Activated CD4-positive, alpha-beta T cell treated with anti-CD3 and anti-CD28 coated beads, Interleukin-2, amount 50 U/mL, for 4 hours (primary cell): Measurements from ENCODE around the gene SLC7A10.
A peak's percentile ranks its signal among the peaks of the same experiment; 100 is the strongest.

Source experiments
- DNase-seq, 2 experiments: peaks; one replicate each; pipeline ENCODE4 v3.0.0-alpha.2; 2020

SLC7A10 gene

DNA sequence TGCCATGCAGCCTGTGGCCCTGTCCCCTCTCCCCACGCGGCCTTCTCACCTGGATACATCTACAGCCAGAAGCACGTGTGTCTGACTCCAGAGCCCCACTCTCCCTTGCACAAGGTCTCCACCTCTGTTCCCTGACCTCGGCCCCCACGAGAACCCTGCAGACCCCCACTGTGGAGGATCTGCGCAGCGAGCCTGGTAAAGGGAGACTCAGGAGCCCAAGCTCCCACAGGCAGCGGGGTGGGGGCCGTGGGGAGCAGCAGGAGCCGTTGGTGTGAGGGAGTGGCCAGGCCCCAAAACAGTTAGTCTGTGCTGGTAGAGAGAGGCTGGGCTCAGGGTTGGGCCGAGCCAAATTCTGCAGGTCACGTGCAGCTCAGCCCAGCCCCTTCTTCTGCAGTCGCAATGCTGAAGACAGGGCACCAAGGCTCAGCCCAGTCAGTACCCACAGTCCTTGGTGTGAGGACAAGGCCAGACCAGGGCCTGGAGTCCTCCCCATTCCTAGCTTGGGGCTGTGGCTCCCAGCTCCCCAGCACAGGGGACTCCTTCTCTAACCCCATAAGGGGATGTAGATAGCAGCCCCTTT is 28.7 kb upstream of the SLC7A10 start:
- no peak for DNase-seq

- no peak for DNase-seq
These were observed 27.3 kb upstream of the SLC7A10 start for GRCh38 chr19:33252971-33253370.

DNA sequence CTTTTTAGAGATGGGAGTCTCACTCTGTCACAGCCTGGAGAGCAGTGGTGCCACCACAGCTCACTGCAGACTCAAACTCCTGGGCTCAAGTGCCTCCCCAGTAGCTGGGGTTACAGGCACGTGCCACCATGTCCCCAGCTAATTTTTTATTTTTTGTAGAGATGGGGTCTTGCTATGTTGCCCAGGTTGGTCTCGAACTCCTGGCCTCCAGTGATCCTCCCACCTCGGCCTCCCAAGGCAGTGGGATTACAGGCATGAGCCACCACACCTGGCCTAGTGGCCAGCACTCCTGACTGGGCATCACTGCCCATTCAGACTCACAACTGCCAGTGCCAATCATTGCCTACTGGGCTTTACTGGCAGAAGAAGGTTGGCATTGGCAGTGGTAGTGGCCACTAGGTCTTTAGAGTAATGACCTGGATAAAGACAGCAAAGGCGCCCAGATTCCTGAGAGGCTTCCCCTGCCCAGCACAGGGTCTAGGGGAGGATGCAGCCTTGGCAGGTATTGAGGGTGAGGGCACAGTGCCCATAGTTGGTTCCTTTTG is 26.8 kb upstream of the SLC7A10 start:
- DNase-seq: no peak

DNA sequence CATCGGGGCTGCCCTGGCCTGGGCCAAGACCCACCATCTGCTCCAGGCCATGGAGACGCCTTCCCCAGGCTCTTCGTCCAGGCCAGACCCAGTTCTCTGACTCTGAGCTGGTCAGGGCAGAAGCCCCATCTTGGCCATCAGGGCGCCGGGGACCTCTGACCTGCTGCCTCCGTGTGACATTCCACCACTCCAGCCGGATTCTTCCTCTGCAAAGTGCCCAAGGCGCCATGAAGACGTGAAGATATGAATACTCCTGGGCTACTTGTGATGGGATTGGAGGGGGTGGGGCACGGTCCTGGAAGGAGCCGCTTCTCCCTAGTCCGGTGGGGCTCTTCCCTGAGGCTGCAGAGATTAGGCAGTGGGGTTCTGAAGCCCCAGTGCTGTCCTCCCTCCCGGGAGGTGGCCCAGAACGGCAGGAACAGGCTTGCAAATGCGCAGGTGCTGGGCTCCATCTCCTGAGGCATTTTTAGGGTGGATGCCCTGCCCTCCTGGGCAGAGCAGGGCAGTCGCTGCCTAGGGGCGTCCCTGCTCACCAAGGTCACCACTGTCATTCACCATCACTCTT is 26.0 kb upstream of the SLC7A10 start:
- no peak for DNase-seq

DNA sequence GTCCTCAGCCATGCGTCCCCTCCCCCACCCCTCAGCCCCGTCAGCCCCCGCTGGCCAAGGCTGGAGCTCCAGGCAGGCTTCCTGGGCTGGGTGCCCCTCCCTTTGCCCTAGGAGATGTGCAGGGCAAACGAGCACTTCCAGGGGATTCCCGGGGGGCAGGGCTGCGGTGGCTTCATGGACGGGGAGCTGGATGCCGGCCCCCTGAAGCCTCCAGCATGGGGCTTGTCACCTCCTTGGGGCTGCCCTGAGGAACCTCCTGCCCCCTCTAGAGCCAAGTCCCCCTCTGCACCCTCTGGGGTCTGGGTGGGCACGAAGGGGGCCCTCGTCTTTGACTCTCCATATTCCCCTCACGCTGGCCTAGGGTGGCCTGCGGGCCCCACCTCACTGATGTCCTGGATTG is 25.4 kb upstream of the SLC7A10 start:
- no peak for DNase-seq

GRCh38 chr19:33250500-33250899 is 24.9 kb upstream of the SLC7A10 start:
- no peak for DNase-seq

- no peak for DNase-seq
These were observed 24.2 kb upstream of the SLC7A10 start for GRCh38 chr19:33249740-33250366.

- no peak for DNase-seq
These were observed 23.4 kb upstream of the SLC7A10 start for GRCh38 chr19:33248954-33249613.

GRCh38 chr19:33248553-33248953 is 22.9 kb upstream of the SLC7A10 start:
- DNase-seq: no peak

DNA sequence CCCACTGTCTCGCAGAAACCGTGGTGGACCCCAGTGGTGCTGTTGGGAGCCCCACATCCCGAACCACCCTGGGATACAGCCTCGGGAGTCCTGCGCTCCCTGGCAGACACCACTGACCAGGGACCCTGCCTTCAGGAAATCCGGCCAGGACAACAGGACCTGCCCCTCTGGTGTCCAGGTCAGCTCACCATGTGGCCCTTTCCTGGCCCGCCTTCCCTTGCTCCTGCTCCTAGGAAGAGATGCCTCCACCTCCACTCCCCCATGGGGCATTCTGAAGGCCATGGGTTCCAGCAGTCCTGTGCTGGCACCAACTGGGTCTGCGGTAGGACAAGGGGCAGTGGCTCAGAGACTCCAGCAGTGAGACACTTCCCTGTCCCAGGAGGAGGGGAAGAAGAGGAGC is 22.5 kb upstream of the SLC7A10 start:
- DNase-seq: no peak

- DNase-seq: no peak
These were observed 21.8 kb upstream of the SLC7A10 start for GRCh38 chr19:33247441-33247819.

- DNase-seq: no peak
These were observed 21.2 kb upstream of the SLC7A10 start for GRCh38 chr19:33246709-33247440.

GRCh38 chr19:33245948-33246708 is 20.5 kb upstream of the SLC7A10 start:
- DNase-seq: no peak

DNA sequence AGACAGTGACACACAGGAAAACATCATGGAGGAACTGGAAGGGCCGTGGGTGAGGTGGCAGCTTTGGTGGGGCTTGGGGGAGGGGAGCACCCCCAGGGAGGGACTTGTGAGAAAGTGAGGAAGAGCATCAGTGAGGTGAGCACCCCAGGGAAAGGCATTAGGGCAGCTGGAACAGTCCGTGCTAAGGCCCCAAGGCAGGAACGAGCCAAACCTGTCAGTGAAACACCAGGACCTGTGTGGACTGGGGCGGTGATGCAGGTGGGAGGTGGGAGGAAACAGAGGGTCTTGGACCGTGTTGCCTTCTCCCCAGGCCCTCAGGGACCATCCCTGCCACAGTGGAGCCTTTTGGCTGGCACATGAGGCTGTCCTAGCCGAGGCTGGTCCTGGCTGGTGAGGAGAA is 17.3 kb upstream of the SLC7A10 start:
- DNase-seq: no peak

DNA sequence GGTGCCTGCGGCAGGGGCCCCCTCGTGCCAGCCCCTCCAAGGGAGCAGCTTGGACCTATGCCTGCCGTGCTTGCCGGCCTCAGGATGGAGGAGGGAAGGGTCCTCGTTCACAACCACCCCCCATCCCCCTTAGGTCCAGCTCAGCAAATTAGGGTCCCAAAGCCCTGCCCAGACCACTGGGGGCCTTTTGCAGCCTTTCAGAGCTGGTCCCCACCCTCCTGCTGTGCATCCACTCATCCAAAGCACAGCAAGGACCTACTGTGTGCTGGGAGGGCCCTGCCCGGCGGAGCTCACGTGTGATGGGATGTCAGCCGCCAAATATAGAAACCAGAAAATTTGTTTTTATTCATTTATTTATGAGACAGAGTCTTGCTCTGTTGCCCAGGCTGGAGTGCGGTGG is 16.5 kb upstream of the SLC7A10 start:
- DNase-seq: no peak

- DNase-seq: peak in 1 of 2 experiments; percentile 18
These were observed 16.0 kb upstream of the SLC7A10 start for GRCh38 chr19:33241530-33242101.

DNA sequence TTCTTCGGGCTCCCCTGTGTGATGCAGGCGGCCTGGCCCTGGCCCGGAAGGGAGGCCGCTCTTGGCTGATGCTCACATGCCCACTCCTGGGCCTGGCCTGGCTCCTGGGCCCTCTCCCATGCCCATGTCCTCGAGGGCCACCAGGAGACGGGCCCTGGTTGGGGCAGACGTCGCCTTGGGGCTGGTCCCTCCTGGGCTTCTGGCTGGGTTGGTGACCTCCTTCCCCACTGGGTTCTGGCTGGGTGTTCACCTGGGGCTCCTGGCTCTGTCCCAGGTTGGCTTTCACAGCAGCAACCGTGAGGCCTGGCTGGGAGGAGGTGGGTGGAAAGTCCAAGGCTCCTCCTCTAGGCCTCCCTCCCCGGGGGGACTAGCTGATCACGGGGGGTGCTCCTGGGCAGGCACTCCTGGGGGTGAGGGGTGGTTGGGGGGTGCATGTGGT is 15.5 kb upstream of the SLC7A10 start:
- DNase-seq: no peak

DNA sequence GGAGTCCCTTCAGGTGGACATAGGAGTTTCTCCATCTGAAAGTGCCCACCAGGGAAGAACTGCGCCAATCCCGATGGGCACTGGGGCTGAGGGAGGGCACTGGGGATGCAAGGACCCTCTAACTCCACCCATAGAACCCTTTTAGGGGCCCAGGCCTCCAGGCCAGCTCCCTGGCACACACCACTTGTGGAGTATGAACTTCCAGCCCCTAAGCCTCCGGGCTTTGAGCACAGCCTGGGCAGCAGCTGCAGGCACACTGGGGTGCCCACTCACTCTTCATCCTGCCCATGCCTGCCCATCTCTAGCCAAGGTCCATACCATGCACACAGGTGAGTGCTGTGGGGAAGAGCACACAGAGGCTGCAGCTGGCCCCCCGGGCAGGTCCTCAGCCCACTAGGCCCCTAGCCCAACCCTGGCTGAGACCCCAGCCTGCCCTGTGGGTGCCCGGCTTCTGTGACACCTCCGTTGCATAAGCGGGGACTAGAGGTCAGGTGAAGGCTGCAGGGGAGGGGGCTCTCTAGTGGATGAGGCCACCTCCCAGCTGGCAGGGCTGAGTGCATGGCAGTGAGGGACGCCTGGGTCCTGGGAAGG is 14.6 kb upstream of the SLC7A10 start:
- DNase-seq: no peak

GRCh38 chr19:33239223-33239975 is 13.7 kb upstream of the SLC7A10 start:
- DNase-seq: no peak

DNA sequence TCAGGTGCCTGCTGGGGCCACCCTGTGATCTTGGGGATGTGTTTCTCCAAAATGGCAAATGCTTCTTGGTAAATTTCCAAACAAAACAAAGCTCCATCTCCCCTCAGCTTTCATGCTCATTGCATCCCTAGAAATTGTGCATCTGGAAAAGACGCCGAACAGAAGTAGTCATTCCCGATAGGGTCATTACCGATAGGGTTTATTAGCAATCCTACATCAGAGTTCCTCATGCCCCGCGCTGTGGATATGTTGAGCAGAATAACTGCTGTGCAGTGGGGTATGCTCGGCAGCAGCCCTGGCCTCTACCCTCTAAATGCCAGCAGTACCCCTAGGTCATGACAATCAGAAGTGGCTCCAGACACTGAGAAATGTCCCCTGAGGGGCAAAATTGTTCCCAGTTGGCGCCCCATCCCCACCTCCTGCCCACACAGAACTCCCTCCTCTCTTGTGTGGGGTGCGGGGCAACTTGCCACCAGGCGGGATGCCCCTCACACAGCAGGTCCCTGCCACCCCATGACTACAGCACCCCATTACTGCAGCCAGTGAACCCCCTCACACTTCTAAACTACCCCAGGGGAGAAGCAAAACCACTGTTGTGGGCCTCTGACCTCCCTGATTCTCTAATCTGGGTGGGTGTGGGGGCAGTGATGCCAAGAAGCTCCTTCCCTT is 13.0 kb upstream of the SLC7A10 start:
- no peak for DNase-seq
